K562 (cell line): Measurements from ENCODE around the gene YJU2.

Experiments used
- HDAC6 ChIP-seq: IDR thresholded peaks from 2 replicates; pipeline ENCODE4 v1.6.1; 2012; ENCODE audit warnings: low read depth, mild to moderate bottlenecking, control low read depth, inconsistent platforms, low read length, moderate library complexity
- MTA1 ChIP-seq: fragments of 450-650 bp; IDR thresholded peaks from 2 replicates; pipeline ENCODE4 v1.6.1; 2017; ENCODE audit warnings: borderline replicate concordance
- ZNF197 ChIP-seq: fragments of 200-800 bp; sonication (Bioruptor generic); IDR thresholded peaks from 2 replicates; pipeline ENCODE4 v1.6.1; 2016; ENCODE audit warnings: low read depth, missing genetic modification characterization, missing compliant biosample characterization
- ZNF274 ChIP-seq: IDR thresholded peaks from 2 replicates; pipeline ENCODE4 v1.6.1; 2011; ENCODE audit warnings: low read depth, mild to moderate bottlenecking, low read length, moderate library complexity, borderline replicate concordance

DNA sequence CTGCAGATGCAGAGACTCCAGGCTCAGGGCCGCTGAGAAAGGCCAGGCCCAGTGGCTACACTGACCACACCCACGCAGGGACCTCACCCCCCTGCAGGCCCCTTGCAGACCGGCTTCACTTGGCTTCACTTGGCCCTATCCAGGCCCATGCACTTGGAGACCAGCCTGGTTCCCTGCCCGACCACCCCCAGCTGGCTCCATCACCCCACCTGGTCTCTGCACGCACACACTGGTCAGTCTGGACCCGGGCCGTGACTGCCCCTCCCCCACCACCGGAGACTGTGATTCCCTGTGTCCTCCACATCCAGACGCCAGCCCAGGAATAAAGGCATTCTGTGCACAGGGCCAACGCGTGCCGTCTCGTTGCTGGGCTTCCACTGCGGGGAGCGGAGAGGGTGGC is 22.4 kb upstream of the YJU2 start:
- TF ChIP-seq HDAC6 = no peak
- no peak for TF ChIP-seq ZNF197 (CRISPR knock-in tag)
- no peak for TF ChIP-seq ZNF274
- TF ChIP-seq MTA1 = no peak
